Hematopoietic multipotent progenitor cell treated with erythropoietin and hydrocortisone succinate and interleukin-3 and kit ligand, for 8 days (in vitro differentiated cells): ENCODE results near the gene IZUMO4.
"Not testable (repeated sequence)": the region's sequence is repeated elsewhere in the genome, so short reads cannot be mapped to it uniquely, and the experiment has no call there.

ENCODE experiments used
- DNase-seq: peaks from one replicate; pipeline ENCODE4 v3.0.0-alpha.2; 2015

The IZUMO4 gene

GRCh38 chr19:2083174-2083854, 13.4 kb upstream of the IZUMO4 start:
- DNase-seq = no peak

GRCh38 chr19:2084993-2085720, 11.6 kb upstream of the IZUMO4 start:
- DNase-seq = peak; percentile 84

- peak; percentile 36 for DNase-seq
Observed at GRCh38 chr19:2086695-2087620, 9.8 kb upstream of the IZUMO4 start.

GRCh38 chr19:2087621-2088100, 9.1 kb upstream of the IZUMO4 start:
- DNase-seq = peak; percentile 29

- no peak for DNase-seq
Observed at GRCh38 chr19:2089001-2089711, 7.6 kb upstream of the IZUMO4 start.

- no peak for DNase-seq
Observed at GRCh38 chr19:2089727-2090053, 7.0 kb upstream of the IZUMO4 start.

GRCh38 chr19:2091926-2092525, 4.7 kb upstream of the IZUMO4 start:
- not testable (repeated sequence) for DNase-seq

- DNase-seq = peak; percentile 91
Observed at GRCh38 chr19:2096034-2096479, 658 bp upstream of the IZUMO4 start, which contains the start of gene MOB3A. MOB3A (minus strand) TSS chr19:2096326; CDS start chr19:2078560, 17,766 bp downstream.

- no peak for DNase-seq
Observed at GRCh38 chr19:2097203-2097885, 629 bp downstream of the IZUMO4 start.

GRCh38 chr19:2097886-2098327, 1.2 kb downstream of the IZUMO4 start:
- DNase-seq = no peak

GRCh38 chr19:2099054-2099501, 2.4 kb downstream of the IZUMO4 start:
- DNase-seq = no peak

- no peak for DNase-seq
Observed at GRCh38 chr19:2099937-2100718, 3.4 kb downstream of the IZUMO4 start.

GRCh38 chr19:2100719-2101061, 4.0 kb downstream of the IZUMO4 start:
- no peak for DNase-seq

GRCh38 chr19:2101417-2102335, 5.0 kb downstream of the IZUMO4 start:
- no peak for DNase-seq

GRCh38 chr19:2103045-2103707, 6.5 kb downstream of the IZUMO4 start:
- DNase-seq = no peak

- DNase-seq = no peak
Observed at GRCh38 chr19:2108251-2109016, 11.7 kb downstream of the IZUMO4 start.

- no peak for DNase-seq
Observed at GRCh38 chr19:2109046-2109864, 12.5 kb downstream of the IZUMO4 start.
